HCT116 (cell line): ENCODE results near the gene CSH2. TPM values are rescaled to one million over a fixed set of nuclear protein-coding genes. Genes with fewer than 3 reads are reported as not detected.
"Not testable (repeated sequence)": the region's sequence is repeated elsewhere in the genome, so short reads cannot be mapped to it uniquely, and the experiment has no call there.

ENCODE experiments used
- ATAC-seq: fragments of 200-7000 bp; cut with Tn5 transposase; 2 replicates; pipeline ENCODE4 v1.9.1; 2020; ENCODE audit warnings: mild to moderate bottlenecking, moderate library complexity
- BruUV-seq: library from RNA; stranded (reverse); fragments of 400-500 nt; replicated peaks from 2 replicates; lab custom pipeline; 2021; lab: Mats Ljungman, UMichigan
- CTCF ChIA-PET: fragments of 300-600 bp; sonication (Branson Sonifier 250); formaldehyde crosslinking; loops from one replicate; lab custom pipeline; 2021; ENCODE audit warnings: antibody characterized with exemption; lab: Charles Lee
- POLR2A ChIA-PET: fragments of 300-600, 350-600 bp; sonication (Branson Sonifier 250); formaldehyde crosslinking; loops from one replicate; lab custom pipeline; 2021; ENCODE audit warnings: antibody characterized with exemption; lab: Charles Lee
- RAD21 ChIA-PET, 2 experiments: fragments of 300-600 bp; sonication (Branson Sonifier 250); formaldehyde crosslinking; loops; one replicate each; lab custom pipeline; 2023; ENCODE audit warnings: low total read pairs in 2 of 2; ENCODE audit not compliant: uncharacterized antibody in 2 of 2, unreplicated experiment in 2 of 2, low non-redundant PET in 1 of 2; lab: Charles Lee
- DNase-seq: peaks from one replicate; pipeline ENCODE4 v3.0.0-alpha.2; 2010; ENCODE audit warnings: low read depth, low spot score
- H2AFZ ChIP-seq: fragments of 200-600 bp; shearing (Covaris generic), sonication (generic); 2 replicates; pipeline ENCODE4 v1.6.1; 2017; ENCODE audit warnings: low read depth, mixed run types, mixed read lengths, antibody characterized with exemption, low read length; ENCODE audit not compliant: poor library complexity, severe bottlenecking
- H3K27ac ChIP-seq: 2 replicates; pipeline ENCODE4 v1.5.1; 2012; ENCODE audit warnings: low read depth, low read length
- H3K27me3 ChIP-seq: fragments of 200-600 bp; sonication (generic); 2 replicates; pipeline ENCODE4 v1.6.1; 2016; ENCODE audit warnings: mixed run types, low read length, mixed read lengths; ENCODE audit not compliant: insufficient read depth
- H3K36me3 ChIP-seq, 2 experiments: fragments of 200-500 bp in 1 of 2; fragments of 200-600 bp in 1 of 2; sonication (Bioruptor generic) in 1 of 2; sonication (generic) in 1 of 2; 2 replicates each; pipeline versions ENCODE4 v1.5.1 to v1.6.1; 2014 to 2016; ENCODE audit warnings: low read length in 2 of 2, inconsistent platforms in 1 of 2, mixed read lengths in 1 of 2, mixed run types in 1 of 2; ENCODE audit not compliant: insufficient read depth in 2 of 2, control insufficient read depth in 1 of 2
- H3K4me1 ChIP-seq, 2 experiments: fragments of 200-600 bp in 1 of 2; sonication (generic) in 1 of 2; 2 replicates each; pipeline versions ENCODE4 v1.5.1 to v1.6.1; 2012 to 2017; ENCODE audit warnings: low read length in 2 of 2, inconsistent platforms in 1 of 2, mild to moderate bottlenecking in 1 of 2, mixed read lengths in 1 of 2, mixed run types in 1 of 2, moderate library complexity in 1 of 2; ENCODE audit not compliant: insufficient read depth in 2 of 2, control insufficient read depth in 1 of 2
- H3K4me2 ChIP-seq: fragments of 200-600 bp; sonication (generic); 2 replicates; pipeline ENCODE4 v1.6.1; 2017; ENCODE audit warnings: mixed run types, low read length, mixed read lengths
- H3K4me3 ChIP-seq, 2 experiments: fragments of 200-600 bp in 1 of 2; sonication (generic) in 1 of 2; replicated peaks in 1 of 2; 2 replicates each; pipeline ENCODE4 v1.5.1; 2011 to 2016; ENCODE audit warnings: low read length in 2 of 2, control low read depth in 1 of 2, low read depth in 1 of 2, mild to moderate bottlenecking in 1 of 2, mixed read lengths in 1 of 2, mixed run types in 1 of 2
- H3K79me2 ChIP-seq: fragments of 200-600 bp; sonication (generic); 2 replicates; pipeline ENCODE4 v1.6.1; 2017; ENCODE audit warnings: mild to moderate bottlenecking, mixed run types, low read length, moderate library complexity, mixed read lengths; ENCODE audit not compliant: insufficient read depth
- H3K9ac ChIP-seq: fragments of 200-600 bp; sonication (generic); 2 replicates; pipeline ENCODE4 v1.6.1; 2016; ENCODE audit warnings: low read length, mixed read lengths
- H3K9me2 ChIP-seq: fragments of 200-600 bp; sonication (generic), shearing (Covaris generic); 2 replicates; pipeline ENCODE4 v1.6.1; 2017; ENCODE audit warnings: mixed run types, mild to moderate bottlenecking, moderate library complexity; ENCODE audit not compliant: insufficient read depth
- H3K9me3 ChIP-seq, 2 experiments: fragments of 200-500 bp in 1 of 2; fragments of 200-600 bp in 1 of 2; sonication (Bioruptor generic) in 1 of 2; sonication (generic) in 1 of 2; 2 replicates each; pipeline ENCODE4 v1.6.1; 2014 to 2017; ENCODE audit warnings: low read length in 2 of 2, mixed read lengths in 2 of 2, inconsistent platforms in 1 of 2, low read depth in 1 of 2, mild to moderate bottlenecking in 1 of 2, mixed run types in 1 of 2, moderate library complexity in 1 of 2; ENCODE audit not compliant: control insufficient read depth in 1 of 2, insufficient read depth in 1 of 2
- H4K20me1 ChIP-seq: fragments of 200-600 bp; sonication (generic), shearing (Covaris generic); 2 replicates; pipeline ENCODE4 v1.6.1; 2017; ENCODE audit warnings: mixed run types, mild to moderate bottlenecking, moderate library complexity; ENCODE audit not compliant: insufficient read depth
- ATF3 ChIP-seq: IDR thresholded peaks from 2 replicates; pipeline ENCODE4 v1.6.1; 2012
- CBX3 ChIP-seq: IDR thresholded peaks from 2 replicates; pipeline ENCODE4 v1.6.1; 2012; ENCODE audit warnings: low read depth
- CEBPB ChIP-seq: IDR thresholded peaks from 2 replicates; pipeline ENCODE4 v1.6.1; 2012; ENCODE audit warnings: low read depth
- EGR1 ChIP-seq: IDR thresholded peaks from 2 replicates; pipeline ENCODE4 v1.6.1; 2012; ENCODE audit warnings: low read depth
- EZH2 ChIP-seq: fragments of 200-600 bp; sonication (generic); IDR thresholded peaks from 2 replicates; pipeline ENCODE4 v1.6.1; 2017; ENCODE audit warnings: antibody characterized with exemption, mixed run types
- EZH2phosphoT487 ChIP-seq: fragments of 200-600 bp; IDR thresholded peaks from 2 replicates; pipeline ENCODE4 v1.6.1; 2018; ENCODE audit warnings: antibody characterized with exemption, borderline replicate concordance
- FOSL1 ChIP-seq: IDR thresholded peaks from 2 replicates; pipeline ENCODE4 v1.6.1; 2012; ENCODE audit warnings: low read depth
- JUND ChIP-seq: IDR thresholded peaks from 2 replicates; pipeline ENCODE4 v1.6.1; 2012
- MAX ChIP-seq: IDR thresholded peaks from 2 replicates; pipeline ENCODE4 v1.6.1; 2012
- POLR2A ChIP-seq: IDR thresholded peaks from 2 replicates; pipeline ENCODE4 v1.7.0; 2011; ENCODE audit warnings: borderline replicate concordance; ENCODE audit not compliant: insufficient read depth, insufficient read length; ENCODE audit errors: extremely low read depth
- POLR2AphosphoS5 ChIP-seq: IDR thresholded peaks from 2 replicates; pipeline ENCODE4 v1.6.1; 2011; ENCODE audit warnings: mild to moderate bottlenecking, low read depth, low read length, moderate library complexity
- SIN3A ChIP-seq: IDR thresholded peaks from 2 replicates; pipeline ENCODE4 v1.6.1; 2012; ENCODE audit warnings: low read depth
- SRF ChIP-seq: IDR thresholded peaks from 2 replicates; pipeline ENCODE4 v1.6.1; 2012; ENCODE audit warnings: low read depth
- TCF7L2 ChIP-seq: IDR thresholded peaks from 2 replicates; pipeline ENCODE4 v1.7.0; 2011; ENCODE audit warnings: borderline replicate concordance, inconsistent platforms; ENCODE audit not compliant: insufficient read depth, insufficient read length; ENCODE audit errors: extremely low read depth
- YY1 ChIP-seq: IDR thresholded peaks from 2 replicates; pipeline ENCODE4 v1.6.1; 2011; ENCODE audit warnings: low read length, low read depth, moderate library complexity, mild to moderate bottlenecking; ENCODE audit not compliant: insufficient replicate concordance; ENCODE audit errors: extremely low read depth
- ZBTB33 ChIP-seq: IDR thresholded peaks from 2 replicates; pipeline ENCODE4 v1.6.1; 2011; ENCODE audit warnings: mild to moderate bottlenecking, low read length, moderate library complexity; ENCODE audit not compliant: insufficient replicate concordance; ENCODE audit errors: extremely low read depth
- ZNF274 ChIP-seq: fragments of 200-500 bp; sonication (Bioruptor generic); IDR thresholded peaks from 2 replicates; pipeline ENCODE4 v1.6.1; 2014; ENCODE audit warnings: mild to moderate bottlenecking, low read depth, low read length, inconsistent platforms
- intact Hi-C: fragments of 100-400 bp; cut with micrococcal nuclease; formaldehyde crosslinking; loops from 2 replicates; pipeline ENCODE4 v1.10.0; 2022
- total RNA-seq: library from RNA; stranded (reverse); gene quantifications from one replicate; pipeline ENCODE4 v1.2.1, GENCODE V29; 2021; ENCODE audit not compliant: unreplicated experiment

The CSH2 gene
- total RNA-seq, 1 experiment from 2014 or later = not detected

DNA sequence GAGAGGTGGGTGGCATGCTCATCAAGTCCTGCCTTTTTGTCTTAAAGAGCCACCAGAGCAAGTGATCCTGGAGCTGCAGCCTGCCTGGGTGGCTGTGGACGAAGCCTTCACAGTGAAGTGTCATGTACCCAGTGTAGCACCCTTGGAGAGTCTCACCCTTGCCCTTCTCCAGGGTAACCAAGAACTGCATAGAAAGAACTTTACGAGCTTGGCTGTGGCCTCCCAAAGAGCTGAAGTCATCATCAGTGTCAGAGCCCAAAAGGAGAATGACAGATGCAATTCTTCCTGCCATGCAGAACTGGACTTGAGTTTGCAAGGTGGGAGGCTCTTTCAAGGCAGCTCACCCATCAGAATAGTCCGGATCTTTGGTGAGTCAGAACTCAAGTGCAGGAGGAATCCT, 14.2 kb downstream of the CSH2 start:
- Histone ChIP-seq H4K20me1 (no peaks in the 10 kb centered on the region), H3K27ac (no peak overlapping the region), H3K9me2 (no peaks in the 10 kb centered on the region), H2AFZ (no peak overlapping the region), H3K4me2 (no peak overlapping the region), H3K4me3 (no peak overlapping the region), H3K79me2 (no peaks in the 10 kb centered on the region), H3K9me3 (no peaks in the 10 kb centered on the region), H3K27me3 (no peaks in the 10 kb centered on the region), H3K36me3 (no peaks in the 10 kb centered on the region), H3K9ac (no peak overlapping the region), H3K4me1 (no peaks in the 10 kb centered on the region)
- DNase-seq (no peak), ATAC-seq (no peak)
- no peak for TF ChIP-seq SIN3A
- TF ChIP-seq YY1 = no peak
- TF ChIP-seq TCF7L2 = no peak
- no peak for TF ChIP-seq ZNF274
- TF ChIP-seq JUND = no peak
- no peak for TF ChIP-seq POLR2A
- no peak for TF ChIP-seq SRF
- TF ChIP-seq CEBPB = no peak
- TF ChIP-seq MAX = no peak
- no peak for TF ChIP-seq ZBTB33
- TF ChIP-seq EZH2 = no peak
- no peak for TF ChIP-seq FOSL1
- no peak for TF ChIP-seq ATF3
- no peak for TF ChIP-seq EZH2phosphoT487
- TF ChIP-seq EGR1 = no peak
- TF ChIP-seq CBX3 = no peak
- TF ChIP-seq POLR2AphosphoS5 = no peak
- BruUV-seq = no TSS peak
- intact Hi-C loops = no loop called here
- ChIA-PET POLR2A (interaction anchor here (1.1 kb wide), 1 partner anchor 16 kb away, joined by 7 read pairs; no protein-coding TSS in a partner anchor), CTCF (interaction anchor here (0.7 to 2.3 kb wide), 3 partner anchors 10 to 16 kb away, joined by 4 to 6 read pairs (median 6); partner anchors contain the start of gene SMARCD2), RAD21 (no interaction called here)

- H3K9me3 ChIP-seq, H3K27me3 ChIP-seq, POLR2A ChIA-PET, DNase-seq, H4K20me1 ChIP-seq, BruUV-seq, H3K9me2 ChIP-seq, ATAC-seq, H3K9ac ChIP-seq, H3K79me2 ChIP-seq, H3K36me3 ChIP-seq, H3K27ac ChIP-seq, intact Hi-C loops, H3K4me1 ChIP-seq, H3K4me2 ChIP-seq, H2AFZ ChIP-seq, RAD21 ChIA-PET, H3K4me3 ChIP-seq: not testable (repeated sequence)
- CTCF ChIA-PET = interaction anchor here (1.2 to 1.4 kb wide), 3 partner anchors 9 to 431 kb away, joined by 3 to 11 read pairs (median 3); no protein-coding TSS in a partner anchor
Observed at GRCh38 chr17:63856425-63856824, 17.1 kb downstream of the CSH2 start.
